ENCODE results near the gene ARPC2.
A peak's percentile ranks its signal among the peaks of the same experiment; 100 is the strongest.

ARPC2 gene

GRCh38 chr2:218290316-218291261, 73.6 kb downstream of the ARPC2 start:
- DNase-seq (ENCODE audit: low read depth), result no peak

- no peak for DNase-seq (ENCODE audit: low read depth)
These were observed 74.5 kb downstream of the ARPC2 start for GRCh38 chr2:218291318-218292047.

- peak; percentile 69 for DNase-seq (ENCODE audit: low read depth)
These were observed 75.3 kb downstream of the ARPC2 start, which contains the start of gene TMBIM1 for GRCh38 chr2:218292048-218293014. Gene TMBIM1 (minus strand): TSS chr2:218292503. CDS start chr2:218282141, 10,362 bp downstream.

GRCh38 chr2:218293715-218294429, 76.9 kb downstream of the ARPC2 start:
- DNase-seq (ENCODE audit: low read depth), result no peak

DNA sequence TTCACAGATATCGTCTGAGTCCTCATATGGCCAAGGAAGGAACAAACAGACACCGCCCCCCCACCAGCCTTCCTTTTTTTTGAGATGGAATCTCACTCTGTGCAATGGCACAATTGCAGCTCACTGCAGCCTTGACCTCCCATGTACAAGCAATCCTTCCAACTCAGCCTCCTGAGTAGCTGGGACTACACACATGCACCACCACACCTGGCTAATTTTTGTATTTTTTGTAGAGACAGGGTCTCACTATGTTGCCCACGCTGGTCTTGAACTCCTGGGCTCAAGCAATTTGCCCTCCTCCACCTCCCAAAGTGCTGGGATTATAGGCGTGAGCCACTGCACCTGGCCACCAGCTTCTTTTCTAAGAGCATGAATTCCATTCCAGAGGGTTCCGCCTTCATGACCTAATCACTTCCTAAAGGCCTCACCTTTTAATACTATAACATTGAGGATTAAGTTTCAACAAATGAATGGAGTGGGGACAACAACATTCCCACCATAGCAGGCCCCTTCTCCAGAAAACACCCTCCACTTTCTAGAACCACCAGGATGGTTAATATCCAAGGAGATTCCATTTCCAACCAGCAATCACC, 77.5 kb downstream of the ARPC2 start:
- DNase-seq (ENCODE audit: low read depth), result no peak

DNA sequence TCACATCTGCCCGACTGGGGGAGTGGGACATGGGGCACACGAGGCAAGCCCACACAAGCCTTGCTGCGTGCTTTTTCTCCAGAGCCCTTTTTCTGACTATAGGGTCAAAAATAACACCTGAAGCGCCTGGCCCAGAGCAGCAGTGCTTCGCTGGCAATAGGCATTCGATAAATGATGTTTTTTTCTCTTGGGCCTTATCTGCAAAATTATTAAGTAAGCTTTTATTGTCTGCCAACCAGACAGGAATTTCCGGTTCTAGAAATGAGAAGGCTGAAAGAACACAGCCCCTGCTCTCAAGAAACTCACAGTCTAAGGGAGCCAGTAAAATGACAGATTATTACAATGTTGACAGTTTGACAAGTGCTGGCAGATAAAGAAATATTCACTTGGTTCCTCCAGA, 78.0 kb downstream of the ARPC2 start:
- DNase-seq (ENCODE audit: low read depth), result no peak

DNA sequence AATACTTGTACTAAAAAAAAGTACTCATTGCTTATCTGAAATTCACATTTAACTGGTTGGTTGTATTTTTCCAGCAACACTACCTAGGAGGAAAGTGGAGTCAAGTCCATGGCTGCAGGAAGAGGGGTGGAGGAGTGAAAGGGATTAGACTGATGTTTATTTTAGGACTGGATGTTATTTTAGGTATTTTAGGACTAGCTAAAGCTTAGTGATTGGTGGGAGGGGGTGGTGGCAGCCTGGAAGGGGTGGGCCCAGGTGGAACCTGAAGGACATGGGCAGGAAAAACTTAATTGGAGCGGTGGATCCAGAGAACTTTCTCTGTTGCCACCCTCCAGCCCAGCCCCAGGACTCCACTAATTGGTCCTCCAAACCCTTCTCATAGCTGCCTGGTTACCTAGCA, 79.2 kb downstream of the ARPC2 start:
- no peak for DNase-seq (ENCODE audit: low read depth)

- DNase-seq (ENCODE audit: low read depth), result no peak
These were observed 79.9 kb downstream of the ARPC2 start for GRCh38 chr2:218296847-218297246.

DNA sequence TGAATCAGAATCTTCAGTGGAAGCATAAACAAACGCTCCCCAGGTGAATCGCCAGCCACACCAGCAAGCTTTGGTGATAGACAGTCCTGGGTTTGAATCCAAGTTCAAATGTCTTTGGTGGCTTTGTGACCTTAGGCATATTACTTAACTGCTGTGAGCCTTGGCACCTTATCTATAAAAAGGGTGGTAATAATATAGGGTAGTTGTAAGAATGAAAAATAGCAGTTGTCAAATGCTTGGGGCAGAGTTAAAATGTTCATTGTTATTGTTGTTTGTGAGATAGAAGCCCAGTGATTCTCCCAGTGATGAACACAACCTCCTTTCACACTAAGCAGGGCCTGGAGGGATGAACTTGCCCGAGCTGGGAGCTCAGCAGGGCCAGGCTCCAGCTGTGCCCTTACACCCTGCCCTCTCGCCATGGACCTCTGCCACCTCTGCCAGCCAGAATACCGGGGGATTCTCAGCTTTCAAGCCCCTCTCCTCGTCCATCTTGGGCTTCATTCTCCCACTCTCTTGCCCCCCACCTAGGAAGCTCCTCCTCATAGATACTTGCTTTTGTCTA, 81.4 kb downstream of the ARPC2 start:
- DNase-seq (ENCODE audit: low read depth), result no peak

GRCh38 chr2:218300141-218300540, 83.2 kb downstream of the ARPC2 start:
- DNase-seq (ENCODE audit: low read depth), result no peak

- peak; percentile 78 for DNase-seq (ENCODE audit: low read depth)
These were observed 84.3 kb downstream of the ARPC2 start for GRCh38 chr2:218301176-218301819.
